LoVo (cell line): ENCODE measurements around the gene UGT1A10.
A peak's percentile ranks its signal among the peaks of the same experiment; 100 is the strongest.
"Not testable (repeated sequence)": the region's sequence is repeated elsewhere in the genome, so short reads cannot be mapped to it uniquely, and the experiment has no call there.

Experiments used
- DNase-seq: peaks from one replicate; pipeline ENCODE4 v3.0.0-alpha.2; 2016; ENCODE audit warnings: low spot score

The UGT1A10 gene

DNA sequence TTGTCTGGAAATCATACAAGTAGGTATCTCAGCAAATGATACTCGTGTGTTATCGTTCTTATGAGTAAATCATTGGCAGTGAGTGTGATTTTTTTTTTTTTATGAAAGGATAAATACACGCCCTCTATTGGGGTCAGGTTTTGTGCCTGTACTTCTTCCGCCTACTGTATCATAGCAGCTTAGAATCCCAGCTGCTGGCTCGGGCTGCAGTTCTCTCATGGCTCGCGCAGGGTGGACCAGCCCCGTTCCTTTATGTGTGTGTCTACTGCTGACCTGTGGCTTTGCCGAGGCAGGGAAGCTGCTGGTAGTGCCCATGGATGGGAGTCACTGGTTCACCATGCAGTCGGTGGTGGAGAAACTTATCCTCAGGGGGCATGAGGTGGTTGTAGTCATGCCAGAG is at the start of gene UGT1A10:
Gene UGT1A10 (plus strand): TSS at position 143 of the 400 bp plus-strand sequence. CDS start 75 bp downstream, at position 218.
- not testable (repeated sequence) for DNase-seq

DNA sequence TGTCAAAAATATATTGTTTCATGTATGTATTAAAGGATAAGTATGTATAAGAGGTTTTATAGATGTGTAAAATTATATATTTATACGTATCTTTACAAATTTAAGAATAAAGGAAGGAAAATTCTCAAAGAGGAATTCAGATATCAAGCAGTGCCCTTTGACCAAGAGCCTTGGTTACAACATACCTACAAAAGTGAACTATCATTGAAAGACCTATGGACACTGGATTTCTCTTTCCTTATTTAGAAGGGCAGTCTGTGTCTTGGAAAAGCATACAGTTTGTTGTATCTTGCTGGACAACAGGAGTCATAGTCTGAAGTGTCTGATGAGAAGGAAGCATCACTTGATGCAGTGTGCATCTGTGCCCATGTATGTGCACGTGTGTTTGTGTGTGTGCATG is 47.8 kb upstream of the UGT1A10 start:
- DNase-seq = no peak

DNA sequence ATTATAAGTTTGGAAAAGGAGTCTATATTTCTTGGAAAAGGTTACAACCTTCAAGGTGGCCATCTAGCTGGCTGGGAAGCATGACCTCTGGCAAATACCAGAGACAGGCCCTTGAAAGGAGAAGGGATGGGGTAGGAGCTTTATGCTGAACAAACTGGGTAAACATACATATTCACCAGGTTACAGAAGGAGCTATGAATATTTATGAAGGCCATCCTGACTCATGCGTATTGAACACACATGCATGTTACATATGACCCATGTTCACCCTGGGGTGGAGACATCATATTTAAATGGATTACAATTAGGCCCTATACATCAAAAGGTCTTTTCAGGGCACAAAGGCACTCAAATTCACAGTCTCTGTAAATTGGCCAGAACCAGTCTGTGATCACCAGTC is 43.5 kb upstream of the UGT1A10 start:
- not testable (repeated sequence) for DNase-seq

DNA sequence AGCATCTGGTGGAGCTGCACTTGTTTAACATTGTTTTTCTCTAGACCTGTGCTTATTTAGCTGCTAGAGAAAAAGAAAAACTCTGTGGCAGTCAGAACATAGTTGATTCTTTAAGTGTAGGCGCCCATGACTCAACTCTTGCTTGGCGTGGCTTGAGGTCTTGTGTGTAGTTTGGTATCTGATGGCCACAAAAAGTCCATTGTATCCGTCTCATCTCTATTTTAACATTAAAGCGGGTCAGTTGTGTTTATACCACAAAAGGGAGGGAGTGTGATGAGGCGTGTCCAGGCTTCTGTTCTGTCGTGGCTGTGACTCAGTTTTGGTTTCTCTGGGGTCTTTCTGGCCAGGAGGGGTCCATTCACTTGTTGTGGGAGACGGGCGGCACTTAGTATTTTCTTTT is 43.0 kb upstream of the UGT1A10 start:
- no peak for DNase-seq

DNA sequence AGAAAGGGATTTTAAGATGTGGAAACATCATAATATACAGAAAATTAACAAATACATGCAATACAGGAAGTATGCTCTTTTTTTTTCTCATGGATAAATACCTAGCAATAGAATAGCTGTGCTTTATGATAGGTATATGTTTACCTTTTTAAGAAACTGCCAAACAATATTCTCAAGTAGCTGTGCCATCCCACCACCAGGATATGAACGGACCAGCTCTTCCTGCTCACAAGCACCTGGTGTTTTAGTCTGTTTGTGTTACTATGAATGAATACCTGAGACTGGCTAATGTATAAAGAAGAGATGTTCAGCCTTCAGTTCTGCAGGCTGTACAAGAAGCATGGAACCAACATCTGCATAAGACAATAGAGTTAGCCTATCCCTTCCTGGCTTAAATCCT is 38.7 kb upstream of the UGT1A10 start:
- no peak for DNase-seq

DNA sequence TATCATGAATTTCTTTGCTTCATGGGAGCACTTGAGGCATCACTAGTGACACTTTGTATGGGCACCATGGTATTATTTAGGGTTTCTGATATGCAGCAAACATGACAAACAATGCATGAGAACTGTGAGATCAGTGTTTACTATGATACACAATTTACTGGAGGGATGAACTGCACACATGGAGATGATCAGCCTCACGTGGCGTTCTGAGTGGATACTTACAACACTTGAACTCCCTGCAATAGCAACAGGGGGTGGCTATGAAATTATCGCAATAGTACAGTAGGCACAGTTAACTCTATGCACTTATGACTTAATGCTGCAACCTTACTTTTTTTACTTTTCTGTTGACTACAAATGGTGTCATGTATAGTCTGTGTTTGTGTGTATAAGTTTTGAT is 37.3 kb upstream of the UGT1A10 start:
- no peak for DNase-seq

DNA sequence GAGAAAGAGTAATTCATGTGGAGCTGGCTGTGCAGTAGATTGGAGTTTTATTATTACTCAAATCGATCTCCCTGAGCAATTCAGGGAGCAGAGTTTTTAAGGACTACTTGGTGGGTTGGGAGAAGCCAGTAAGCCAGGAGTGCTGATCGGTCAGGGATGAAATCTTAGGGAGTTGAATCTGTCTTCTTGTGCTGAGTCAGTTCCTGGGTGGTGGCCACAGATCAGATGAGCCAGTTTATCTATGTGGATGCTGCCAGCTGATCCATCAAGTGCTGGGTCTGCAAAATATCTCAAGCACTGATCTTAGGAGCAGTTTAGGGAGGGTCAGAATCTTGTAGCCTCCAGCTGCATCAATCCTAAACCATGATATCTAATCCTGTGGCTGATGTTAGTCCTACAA is 35.9 kb upstream of the UGT1A10 start:
- no peak for DNase-seq

DNA sequence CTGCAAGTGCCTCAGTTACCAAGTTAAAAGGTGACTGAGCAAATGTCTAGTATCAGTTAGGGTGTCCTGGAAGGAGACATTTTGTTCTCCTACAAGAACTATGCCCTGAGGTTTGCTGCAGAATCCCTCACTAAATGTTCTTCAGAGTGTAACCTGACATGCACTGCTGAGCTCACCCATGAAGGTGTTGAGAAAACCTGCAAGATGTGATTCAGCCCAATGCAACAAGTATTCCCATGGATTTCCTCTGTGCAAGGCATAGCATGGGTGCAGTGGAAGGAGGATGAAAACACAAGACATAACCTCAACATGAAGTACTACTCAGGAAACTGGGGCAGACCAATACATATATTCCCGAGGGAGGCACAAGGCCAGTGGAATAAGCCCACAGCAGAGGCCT is 34.2 kb upstream of the UGT1A10 start:
- DNase-seq = no peak

DNA sequence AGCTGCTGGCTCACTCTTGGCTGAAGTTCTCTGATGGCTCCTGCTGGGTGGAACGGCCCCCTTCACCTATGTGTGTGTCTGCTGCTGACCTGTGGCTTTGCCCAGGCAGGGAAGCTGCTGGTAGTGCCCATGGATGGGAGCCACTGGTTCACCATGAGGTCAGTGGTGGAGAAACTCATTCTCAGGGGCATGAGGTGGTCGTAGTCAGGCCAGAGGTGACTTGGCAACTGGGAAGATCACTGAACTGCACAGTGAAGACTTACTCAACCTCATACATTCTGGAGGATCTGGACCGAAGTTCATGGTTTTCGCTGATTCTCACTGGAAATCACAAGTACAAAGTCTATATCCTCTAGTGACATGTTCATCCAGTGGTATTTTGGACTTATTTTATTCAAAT is 32.7 kb upstream of the UGT1A10 start:
- DNase-seq = no peak

DNA sequence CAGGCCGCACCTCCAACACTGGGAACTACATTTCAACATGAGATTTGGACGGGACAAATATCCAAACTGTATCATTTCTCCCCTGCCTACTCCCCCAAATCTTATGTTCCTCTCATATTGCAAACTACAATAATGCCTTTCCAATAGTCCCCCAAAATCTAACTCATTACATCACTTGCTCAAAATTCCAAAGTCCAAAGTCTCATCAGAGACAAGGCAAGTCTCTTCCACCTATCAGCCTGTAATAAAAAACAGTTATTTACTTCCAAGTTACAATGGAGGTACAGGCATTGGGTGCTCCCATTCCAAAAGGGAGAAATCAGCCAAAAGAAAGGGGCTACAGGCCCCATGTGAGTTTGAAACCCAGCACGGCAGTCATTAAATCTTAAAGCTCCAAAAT is 31.4 kb upstream of the UGT1A10 start:
- no peak for DNase-seq

DNA sequence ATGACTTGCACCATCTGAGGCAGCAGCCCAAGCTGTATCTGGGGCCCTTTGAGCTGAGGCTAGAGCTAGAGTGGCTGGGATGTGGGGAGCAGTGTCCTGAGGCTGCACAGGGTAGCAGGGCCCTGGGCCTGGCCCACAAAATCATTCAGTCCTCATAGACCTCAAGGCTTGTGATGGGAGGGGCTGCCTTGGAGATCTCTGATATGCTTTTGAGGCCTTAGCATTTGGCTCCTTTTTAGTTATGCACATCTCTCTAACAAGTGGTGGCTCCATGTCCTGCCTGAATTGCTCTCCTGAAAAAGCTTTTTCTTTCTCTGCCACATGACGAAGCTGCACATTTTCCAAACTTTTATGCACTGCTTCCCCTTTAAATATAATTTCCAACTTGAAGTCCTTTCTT is 30.6 kb upstream of the UGT1A10 start:
- no peak for DNase-seq

DNA sequence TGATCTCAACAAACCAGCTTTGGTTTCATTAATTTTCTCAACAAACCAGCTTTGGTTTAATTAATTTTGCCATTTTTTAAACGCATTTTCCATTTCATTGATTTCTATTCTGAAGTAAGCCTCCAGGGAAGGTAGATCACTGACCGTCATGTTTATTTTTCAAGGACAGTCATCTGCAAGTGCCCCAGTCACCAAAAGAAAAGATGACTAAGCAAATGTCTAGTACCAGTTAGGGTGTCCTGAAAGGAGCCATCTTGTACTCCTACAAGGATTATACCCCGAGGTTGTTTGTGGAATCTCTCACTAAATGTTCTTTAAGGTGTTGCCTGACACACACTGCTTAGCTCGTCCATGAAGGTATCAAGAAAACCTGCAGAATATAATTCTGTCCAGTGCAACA is 25.0 kb upstream of the UGT1A10 start:
- DNase-seq = no peak

DNA sequence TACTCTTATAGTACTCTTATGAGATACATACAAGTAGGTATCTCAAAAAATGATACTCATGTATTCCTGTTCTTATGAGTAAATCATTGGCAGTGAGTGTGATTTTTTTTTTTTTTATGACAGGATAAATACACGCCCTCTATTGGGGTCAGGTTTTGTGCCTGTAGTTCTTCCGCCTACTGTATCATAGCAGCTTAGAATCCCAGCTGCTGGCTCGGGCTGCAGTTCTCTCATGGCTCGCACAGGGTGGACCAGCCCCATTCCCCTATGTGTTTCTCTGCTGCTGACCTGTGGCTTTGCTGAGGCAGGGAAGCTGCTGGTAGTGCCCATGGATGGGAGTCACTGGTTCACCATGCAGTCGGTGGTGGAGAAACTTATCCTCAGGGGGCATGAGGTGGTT is 18.8 kb upstream of the UGT1A10 start, which contains the start of gene UGT1A8:
Gene UGT1A8 (plus strand): TSS at position 158 of the 400 bp plus-strand sequence. CDS start 75 bp downstream, at position 233.
- not testable (repeated sequence) for DNase-seq

DNA sequence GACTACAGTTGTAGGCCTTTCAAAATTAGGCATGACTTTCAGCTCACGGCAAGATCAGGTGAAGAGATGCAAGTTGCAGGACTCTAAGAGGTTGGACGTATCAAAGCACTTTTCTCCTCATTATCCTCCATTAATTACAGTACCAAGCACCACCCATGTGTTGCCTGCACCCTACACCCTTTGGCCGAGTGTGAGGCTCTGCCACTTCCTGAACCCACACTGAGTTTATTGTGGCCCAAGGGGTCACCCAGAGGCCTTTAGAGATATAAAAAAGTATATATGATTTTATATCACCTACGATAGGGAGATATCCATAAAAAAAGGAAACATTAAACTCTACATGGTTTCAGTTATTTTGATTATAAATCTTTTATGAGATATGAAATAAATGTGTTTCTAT is 16.0 kb upstream of the UGT1A10 start:
- DNase-seq = no peak

DNA sequence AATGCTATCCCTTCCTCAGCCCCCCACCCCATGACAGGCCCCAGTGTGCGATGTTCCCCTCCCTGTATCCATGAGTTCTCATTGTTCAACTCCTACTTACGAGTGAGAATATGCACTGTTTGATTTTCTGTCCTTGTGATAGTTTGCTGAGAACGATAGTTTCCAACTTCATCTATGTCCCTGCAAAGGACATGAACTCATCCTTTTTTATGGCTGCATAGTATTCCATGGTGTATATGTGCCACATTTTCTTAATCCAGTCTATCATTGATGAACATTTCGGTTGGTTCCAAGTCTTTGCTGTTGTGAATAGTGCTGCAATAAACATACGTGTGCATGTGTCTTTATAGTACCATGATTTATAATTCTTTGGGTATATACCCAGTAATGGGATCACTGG is 14.4 kb upstream of the UGT1A10 start:
- not testable (repeated sequence) for DNase-seq

DNA sequence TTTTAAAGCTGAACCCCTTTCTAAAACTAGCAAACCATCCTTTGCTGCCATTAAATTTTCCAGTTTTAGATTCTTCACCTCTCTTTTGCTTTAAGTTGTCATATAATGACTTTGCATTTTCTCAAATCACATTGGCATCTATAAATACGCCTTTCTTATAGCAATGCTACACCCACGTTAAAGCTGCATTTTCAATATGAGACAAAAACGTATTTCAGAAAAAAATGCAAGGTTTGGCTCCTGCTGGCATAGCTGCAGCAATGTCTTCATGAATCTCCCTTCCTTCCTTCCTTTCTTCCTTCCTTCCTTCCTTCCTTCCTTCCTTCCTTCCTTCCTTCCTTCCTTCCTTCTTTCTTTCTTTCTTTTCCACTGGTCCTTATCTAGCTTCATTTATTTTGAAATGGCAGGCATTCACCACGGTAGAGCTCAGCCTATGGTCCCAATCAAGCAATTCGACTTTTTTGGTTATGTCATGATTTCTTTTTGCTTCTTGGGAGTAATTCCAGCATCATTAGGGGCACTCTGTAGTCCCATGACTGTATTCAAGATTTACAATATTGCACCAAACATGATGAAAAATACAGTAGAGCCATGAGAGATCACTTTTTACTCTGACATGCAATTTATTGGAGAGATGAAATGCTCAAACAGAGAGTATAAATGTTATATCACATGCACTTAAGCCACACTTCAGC is 8.8 kb upstream of the UGT1A10 start:
- DNase-seq = no peak

DNA sequence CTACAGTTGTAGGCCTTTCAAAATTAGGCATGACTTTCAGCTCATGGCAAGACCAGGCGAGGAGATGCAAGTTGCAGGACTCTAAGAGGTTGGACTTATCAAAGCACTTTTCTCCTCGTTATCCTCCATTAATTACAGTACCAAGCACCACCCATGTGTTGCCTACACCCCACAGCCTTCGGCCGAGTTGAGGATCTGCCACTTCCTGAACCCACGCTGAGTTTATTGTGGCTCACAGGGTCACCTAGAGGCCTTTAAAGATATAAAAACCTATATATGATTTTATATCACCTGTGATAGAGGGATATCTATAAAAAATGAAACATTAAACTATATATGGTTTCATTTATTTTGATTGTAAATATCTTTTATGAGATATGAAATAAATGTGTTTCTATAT is 2.6 kb downstream of the UGT1A10 start:
- peak; percentile 53 for DNase-seq

DNA sequence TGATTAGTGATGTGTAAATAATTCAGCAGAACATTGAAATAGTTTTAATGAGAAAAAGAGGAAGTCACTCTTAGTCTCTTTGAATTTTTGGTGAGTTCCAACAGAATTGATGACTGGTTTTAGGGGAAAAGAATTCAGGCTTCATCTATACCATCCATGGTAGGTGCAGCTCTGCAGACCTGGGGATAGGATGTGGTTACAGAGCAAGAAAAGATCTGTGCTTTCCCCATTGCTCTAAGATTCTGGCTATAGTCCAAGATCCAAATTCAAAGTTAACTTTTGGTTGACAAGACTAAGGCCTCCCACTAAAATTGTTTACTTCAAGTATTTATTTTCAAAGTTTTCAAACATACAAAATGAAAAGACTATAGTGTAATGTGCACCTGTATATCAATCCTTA is 3.6 kb downstream of the UGT1A10 start:
- DNase-seq = no peak

DNA sequence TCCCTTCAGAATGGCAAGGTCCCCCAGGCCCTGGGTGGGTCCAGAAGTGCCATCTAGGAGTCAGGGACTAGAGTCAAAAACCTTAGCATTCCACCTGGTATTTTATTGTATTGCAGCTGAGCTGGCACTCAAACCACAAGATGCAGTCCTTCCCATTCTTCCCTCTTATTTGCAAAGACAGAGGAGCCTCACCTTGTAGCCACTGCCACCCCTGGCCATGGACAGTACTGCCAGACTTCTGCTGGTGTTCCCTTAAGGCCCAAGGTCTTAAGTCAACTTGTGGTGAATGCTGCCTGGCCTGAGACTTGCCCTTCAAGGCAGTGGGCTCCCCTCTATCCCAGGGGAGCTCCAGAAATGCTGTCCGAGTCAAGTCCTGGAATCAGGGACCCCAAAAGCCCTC is 6.9 kb downstream of the UGT1A10 start:
- peak; percentile 62 for DNase-seq

DNA sequence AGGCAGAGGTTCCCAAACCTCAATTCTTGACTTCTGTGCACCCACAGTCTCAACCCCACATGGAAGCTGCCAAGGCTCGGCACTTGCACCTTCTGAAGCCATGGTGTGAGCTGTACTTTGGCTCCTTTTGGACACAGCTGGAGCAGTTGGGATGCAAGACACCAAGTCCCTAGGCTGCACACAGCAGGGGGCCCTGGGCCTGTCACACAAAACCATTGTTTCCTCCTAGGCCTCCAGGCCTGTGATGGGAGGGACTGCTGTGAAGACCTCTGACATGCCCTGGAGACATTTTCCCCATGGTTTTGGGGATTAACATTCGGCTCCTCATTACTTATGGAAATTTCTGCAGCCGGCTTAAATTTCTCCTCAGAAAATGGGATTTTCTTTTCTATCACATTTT is 9.8 kb downstream of the UGT1A10 start:
- DNase-seq = not testable (repeated sequence)

DNA sequence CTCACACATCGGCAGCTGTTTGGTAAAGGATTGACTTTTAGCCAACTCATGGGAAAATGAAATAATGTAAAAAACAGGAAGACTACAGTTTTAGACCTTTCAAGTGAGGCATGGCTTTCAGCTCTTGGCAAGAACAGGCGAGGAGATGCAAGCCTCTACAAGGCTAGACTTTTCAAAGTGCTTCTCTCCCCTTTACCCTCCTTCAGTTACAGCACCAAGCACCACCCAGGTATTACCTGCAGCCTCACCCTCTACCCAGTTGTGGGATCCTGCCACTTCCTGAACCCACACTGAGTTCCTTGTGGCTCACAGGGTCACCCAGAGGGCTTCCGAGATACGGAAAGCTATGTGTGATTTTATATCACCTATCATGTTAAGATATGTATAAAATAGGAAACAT is 14.7 kb downstream of the UGT1A10 start:
- DNase-seq = peak; percentile 68

DNA sequence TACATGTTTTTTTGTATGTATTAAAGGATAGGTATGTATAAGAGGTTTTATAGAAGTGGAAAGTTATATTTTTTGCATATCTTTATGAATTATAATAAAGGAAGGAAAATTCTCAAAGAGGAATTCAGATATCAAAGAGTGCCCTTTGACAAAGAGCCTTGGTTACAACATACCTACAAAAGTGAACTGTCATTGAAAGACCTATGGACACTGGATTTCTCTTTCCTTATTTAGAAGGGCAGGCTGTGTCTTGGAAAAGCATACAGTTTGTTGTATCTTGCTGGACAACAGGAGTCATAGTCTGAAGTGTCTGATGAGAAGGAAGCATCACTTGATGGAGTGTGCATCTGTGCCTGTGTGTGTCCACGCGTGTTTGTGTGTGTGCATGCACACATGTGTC is 15.2 kb downstream of the UGT1A10 start:
- no peak for DNase-seq

DNA sequence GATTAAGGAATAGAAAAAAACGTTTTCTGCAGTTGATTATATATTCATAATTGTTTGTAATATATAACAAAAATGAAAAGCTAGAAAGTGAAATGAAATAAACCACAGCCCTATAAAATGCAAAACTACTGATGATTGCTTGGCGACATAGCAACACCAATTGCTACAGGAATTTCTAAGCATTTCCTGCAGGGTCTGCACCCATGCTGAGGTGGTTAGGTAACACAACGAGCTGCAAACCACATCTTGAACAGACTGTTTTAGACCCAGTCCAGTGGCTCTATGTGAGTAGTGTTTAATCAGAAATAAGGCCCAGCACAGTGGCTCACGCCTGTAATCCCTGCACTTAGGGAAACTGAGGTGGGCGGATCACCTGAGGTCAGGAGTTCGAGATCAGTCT is 18.3 kb downstream of the UGT1A10 start:
- DNase-seq = no peak

DNA sequence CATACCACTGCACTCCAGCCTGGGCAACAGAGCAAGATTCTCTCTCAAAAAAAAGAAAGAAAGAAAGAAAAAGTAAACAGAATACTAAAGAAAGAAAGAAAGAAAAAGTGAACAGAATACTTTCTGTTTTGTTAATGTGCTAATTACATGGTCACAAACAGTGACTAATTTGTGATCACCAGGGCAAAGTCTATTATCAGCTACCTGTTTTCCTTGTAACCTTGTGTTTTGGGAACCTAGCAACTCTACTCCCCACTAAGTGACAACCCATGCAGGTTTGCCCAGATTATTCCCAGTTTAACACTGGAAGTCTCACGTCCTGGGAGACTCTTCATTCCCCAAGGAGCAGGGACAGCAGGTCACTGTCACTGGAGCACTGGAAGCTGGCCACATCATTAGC is 18.8 kb downstream of the UGT1A10 start:
- peak; percentile 34 for DNase-seq
